ENCODE measurements around the gene RANBP6.
"Not testable (repeated sequence)": the region's sequence is repeated elsewhere in the genome, so short reads cannot be mapped to it uniquely, and the experiment has no call there.

Gene RANBP6

GRCh38 chr9:6015278-6016157 is at the start of gene RANBP6:
Gene RANBP6 (minus strand): TSS chr9:6015624. CDS start chr9:6015607, 17 bp downstream.
- peak; percentile 71 for DNase-seq

- not testable (repeated sequence) for DNase-seq
Measured at GRCh38 chr9:6063146-6063545, 47.7 kb upstream of the RANBP6 start.

GRCh38 chr9:6055666-6056065 is 40.2 kb upstream of the RANBP6 start:
- no peak for DNase-seq

GRCh38 chr9:6055216-6055615 is 39.8 kb upstream of the RANBP6 start:
- DNase-seq, result peak; percentile 28

GRCh38 chr9:6054280-6055099 is 39.1 kb upstream of the RANBP6 start:
- no peak for DNase-seq

- no peak for DNase-seq
Measured at GRCh38 chr9:6052293-6052919, 37.0 kb upstream of the RANBP6 start.

- no peak for DNase-seq
Measured at GRCh38 chr9:6051511-6051950, 36.1 kb upstream of the RANBP6 start.

GRCh38 chr9:6049798-6050197 is 34.4 kb upstream of the RANBP6 start:
- no peak for DNase-seq

GRCh38 chr9:6048039-6048438 is 32.6 kb upstream of the RANBP6 start:
- DNase-seq, result no peak

- DNase-seq, result no peak
Measured at GRCh38 chr9:6047020-6047419, 31.6 kb upstream of the RANBP6 start.

GRCh38 chr9:6045364-6045763 is 29.9 kb upstream of the RANBP6 start:
- no peak for DNase-seq

- no peak for DNase-seq
Measured at GRCh38 chr9:6040077-6040476, 24.7 kb upstream of the RANBP6 start.

GRCh38 chr9:6036391-6036790 is 21.0 kb upstream of the RANBP6 start:
- DNase-seq, result no peak

GRCh38 chr9:6034954-6035353 is 19.5 kb upstream of the RANBP6 start:
- no peak for DNase-seq

- DNase-seq, result no peak
Measured at GRCh38 chr9:6029604-6030274, 14.3 kb upstream of the RANBP6 start.

GRCh38 chr9:6024035-6024554 is 8.7 kb upstream of the RANBP6 start:
- no peak for DNase-seq

GRCh38 chr9:6016975-6017374 is 1.6 kb upstream of the RANBP6 start:
- not testable (repeated sequence) for DNase-seq

- peak; percentile 10 for DNase-seq
Measured at GRCh38 chr9:6014670-6015270, 654 bp downstream of the RANBP6 start.

GRCh38 chr9:6008169-6008979 is 7.0 kb downstream of the RANBP6 start:
- peak; percentile 95 for DNase-seq

- peak; percentile 78 for DNase-seq
Measured at GRCh38 chr9:6007770-6008168, 7.7 kb downstream of the RANBP6 start.
